Prostate gland (tissue), 2 donors: ENCODE measurements around the gene ASB8. TPM values are rescaled to one million over a fixed set of nuclear protein-coding genes. Genes with fewer than 3 reads are reported as not detected.

ENCODE experiments used
- DNase-seq: peaks from one replicate; pipeline ENCODE4 v3.0.0-alpha.2; 2019; ENCODE audit warnings: low spot score
- H3K27ac ChIP-seq, 2 donors: fragments of 200-600 bp; sonication (generic); 2 replicates each; pipeline ENCODE4 v1.5.1; 2017 to 2019
- H3K27me3 ChIP-seq: fragments of 200-600 bp; sonication (generic); replicated peaks from 2 replicates; pipeline ENCODE4 v1.5.1; 2019; ENCODE audit not compliant: insufficient read depth
- H3K36me3 ChIP-seq, 2 donors: fragments of 200-600 bp; sonication (generic); 1 replicate in 1 of 2; 2 replicates in 1 of 2; pipeline versions ENCODE4 v1.5.1 to v1.8.1; 2017 to 2019
- H3K4me1 ChIP-seq: fragments of 200-600 bp; sonication (generic); replicated peaks from 2 replicates; pipeline ENCODE4 v1.5.1; 2019
- H3K4me3 ChIP-seq, 2 donors: fragments of 200-600 bp; sonication (generic); 2 replicates each; pipeline ENCODE4 v1.5.1; 2017 to 2019
- H3K9me3 ChIP-seq: fragments of 200-600 bp; sonication (generic); 2 replicates; pipeline ENCODE4 v1.5.1; 2017
- POLR2A ChIP-seq: fragments of 450-650 bp; IDR thresholded peaks from one replicate; pipeline ENCODE4 v1.6.1; 2016; ENCODE audit warnings: antibody characterized with exemption, mild to moderate bottlenecking
- POLR2AphosphoS5 ChIP-seq: sonication (generic); formaldehyde crosslinking; IDR thresholded peaks from one replicate; pipeline ENCODE4 v1.6.1; 2017; ENCODE audit warnings: antibody characterized with exemption
- WGBS: methylation state at CpG from one replicate; pipeline ENCODE4 v1.1.5; 2018; 5-methylcytosine and 5-hydroxymethylcytosine counted together
- intact Hi-C: fragments of 100-400 bp; cut with DNase I; formaldehyde crosslinking; loops from one replicate; pipeline ENCODE4 v1.14.2; 2022
- total RNA-seq, 2 donors: library from RNA; depleted of rRNA; stranded (reverse); fragments of >200 nt; gene quantifications; one replicate each; pipeline ENCODE4 v1.1.0, GENCODE V29; 2016
- TF ChIP-seq, protein P1 (sequence below), 4 experiments: fragments of 200-600 bp in 2 of 4; fragments of 450-650 bp in 2 of 4; sonication (generic) in 2 of 4; IDR thresholded peaks; 1 replicate in 3 of 4; 2 replicates in 1 of 4; pipeline ENCODE4 v1.5.1; 2016 to 2019; ENCODE audit warnings: antibody characterized with exemption in 4 of 4, mild to moderate bottlenecking in 2 of 4, moderate library complexity in 2 of 4

ASB8 gene
- total RNA-seq, 2 donors from 2014 or later = 38.8 to 43.2 TPM

DNA sequence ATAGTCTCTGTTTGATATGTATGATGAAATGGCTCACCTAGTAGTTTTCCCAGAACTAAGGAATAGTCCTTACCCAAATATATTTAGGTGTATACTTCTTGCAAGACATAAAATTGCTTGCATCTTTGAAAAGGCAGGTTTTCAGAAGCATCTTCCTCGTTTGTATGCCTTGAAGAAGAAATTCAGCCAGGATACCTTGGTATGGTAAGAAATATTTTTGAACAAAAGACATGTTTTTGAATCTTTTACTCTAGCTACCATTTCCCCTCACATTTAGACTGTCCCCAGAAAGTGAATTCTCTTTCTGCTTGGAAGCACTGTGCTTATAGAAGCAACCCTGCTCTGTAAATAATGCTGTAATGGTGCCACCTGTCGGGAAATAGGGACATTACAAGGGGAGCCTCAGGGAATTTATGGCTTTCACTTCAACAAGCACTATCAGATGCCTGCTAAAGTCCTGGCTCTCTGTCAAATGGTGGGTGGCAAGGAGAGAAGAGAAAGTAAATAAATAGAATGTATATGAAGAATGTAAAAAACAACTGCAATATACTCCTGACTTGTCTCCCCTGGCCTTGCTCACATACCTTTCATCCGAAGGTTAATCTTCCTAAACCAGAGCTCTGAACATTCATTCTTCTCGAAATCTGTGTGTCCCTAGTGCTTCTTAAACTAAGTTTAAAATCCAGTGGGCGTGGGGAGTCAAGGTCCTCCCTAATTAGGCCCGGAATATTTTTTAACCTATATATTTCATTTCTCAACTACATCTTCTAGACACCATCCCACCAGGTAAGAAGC lies 32.2 kb upstream of the ASB8 start:
- Histone ChIP-seq H3K4me1 (no peaks in the 10 kb centered on the region), H3K27me3 (peaks cover 4% of the 10 kb centered on the region), H3K9me3 (no peaks in the 10 kb centered on the region), H3K36me3 (no peaks in the 10 kb centered on the region), H3K27ac (no peak overlapping the region), H3K4me3 (no peak overlapping the region)
- TF ChIP-seq, protein P1, sequence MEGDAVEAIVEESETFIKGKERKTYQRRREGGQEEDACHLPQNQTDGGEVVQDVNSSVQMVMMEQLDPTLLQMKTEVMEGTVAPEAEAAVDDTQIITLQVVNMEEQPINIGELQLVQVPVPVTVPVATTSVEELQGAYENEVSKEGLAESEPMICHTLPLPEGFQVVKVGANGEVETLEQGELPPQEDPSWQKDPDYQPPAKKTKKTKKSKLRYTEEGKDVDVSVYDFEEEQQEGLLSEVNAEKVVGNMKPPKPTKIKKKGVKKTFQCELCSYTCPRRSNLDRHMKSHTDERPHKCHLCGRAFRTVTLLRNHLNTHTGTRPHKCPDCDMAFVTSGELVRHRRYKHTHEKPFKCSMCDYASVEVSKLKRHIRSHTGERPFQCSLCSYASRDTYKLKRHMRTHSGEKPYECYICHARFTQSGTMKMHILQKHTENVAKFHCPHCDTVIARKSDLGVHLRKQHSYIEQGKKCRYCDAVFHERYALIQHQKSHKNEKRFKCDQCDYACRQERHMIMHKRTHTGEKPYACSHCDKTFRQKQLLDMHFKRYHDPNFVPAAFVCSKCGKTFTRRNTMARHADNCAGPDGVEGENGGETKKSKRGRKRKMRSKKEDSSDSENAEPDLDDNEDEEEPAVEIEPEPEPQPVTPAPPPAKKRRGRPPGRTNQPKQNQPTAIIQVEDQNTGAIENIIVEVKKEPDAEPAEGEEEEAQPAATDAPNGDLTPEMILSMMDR (IDR thresholded peaks at IDR 0.05) = peak; percentile 46 to 80 (median 60)
- peak; percentile 9 for TF ChIP-seq POLR2AphosphoS5
- no peak for TF ChIP-seq POLR2A
- 41% methylated on average over 6 of the region's 6 CpGs for WGBS
- peak; percentile 60 for DNase-seq
- intact Hi-C loops = no loop called here

DNA sequence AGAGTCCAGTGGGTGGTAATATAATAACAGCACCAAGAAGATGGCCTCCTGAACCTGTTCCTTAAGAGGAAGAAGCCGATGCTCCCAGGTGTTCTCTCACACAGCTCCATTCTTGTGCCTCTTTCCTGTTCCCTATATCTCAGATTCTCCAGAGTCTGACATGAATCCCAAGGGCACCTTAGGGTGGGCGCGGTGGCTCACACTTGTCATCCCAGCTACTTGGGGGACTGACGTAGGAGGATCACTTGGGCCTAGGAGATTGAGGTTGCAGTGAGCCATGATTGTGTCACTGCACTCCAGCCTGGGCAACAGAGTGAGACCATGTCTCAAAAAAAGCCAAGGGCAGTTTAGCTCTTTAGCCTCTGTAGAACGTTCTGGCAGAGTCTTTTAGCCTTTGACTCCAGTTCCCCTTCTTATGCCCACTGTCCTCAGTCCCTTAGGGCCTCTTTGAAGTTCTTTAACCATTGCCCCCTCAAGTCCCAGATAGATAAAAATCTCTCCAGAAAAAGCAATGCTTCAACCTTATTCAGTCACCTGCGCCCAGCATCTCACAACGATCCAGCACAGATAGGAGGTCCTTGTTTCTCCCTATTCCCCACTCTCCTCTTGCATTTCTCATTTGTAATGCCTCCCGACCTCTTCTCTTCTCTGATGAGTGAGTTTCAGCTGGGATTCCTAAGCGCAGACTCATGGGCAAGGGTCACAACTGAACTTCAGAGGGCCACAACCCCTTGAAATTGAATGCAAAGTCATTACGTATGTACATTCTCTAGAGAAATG lies 30.8 kb upstream of the ASB8 start:
- H3K4me1 ChIP-seq = no peaks in the 10 kb centered on the region
- DNase-seq = no peak
- no peaks in the 10 kb centered on the region for H3K36me3 ChIP-seq
- no peaks in the 10 kb centered on the region for H3K9me3 ChIP-seq
- H3K27ac ChIP-seq = no peak overlapping the region
- WGBS = 88% methylated on average over 10 of the region's 10 CpGs
- H3K4me3 ChIP-seq = no peak overlapping the region
- intact Hi-C loops = no loop called here
- H3K27me3 ChIP-seq = peaks cover 13% of the 10 kb centered on the region
- TF ChIP-seq POLR2A (no peak), POLR2AphosphoS5 (no peak)
- TF ChIP-seq, protein P1 (IDR thresholded peaks at IDR 0.05) = no peak

DNA sequence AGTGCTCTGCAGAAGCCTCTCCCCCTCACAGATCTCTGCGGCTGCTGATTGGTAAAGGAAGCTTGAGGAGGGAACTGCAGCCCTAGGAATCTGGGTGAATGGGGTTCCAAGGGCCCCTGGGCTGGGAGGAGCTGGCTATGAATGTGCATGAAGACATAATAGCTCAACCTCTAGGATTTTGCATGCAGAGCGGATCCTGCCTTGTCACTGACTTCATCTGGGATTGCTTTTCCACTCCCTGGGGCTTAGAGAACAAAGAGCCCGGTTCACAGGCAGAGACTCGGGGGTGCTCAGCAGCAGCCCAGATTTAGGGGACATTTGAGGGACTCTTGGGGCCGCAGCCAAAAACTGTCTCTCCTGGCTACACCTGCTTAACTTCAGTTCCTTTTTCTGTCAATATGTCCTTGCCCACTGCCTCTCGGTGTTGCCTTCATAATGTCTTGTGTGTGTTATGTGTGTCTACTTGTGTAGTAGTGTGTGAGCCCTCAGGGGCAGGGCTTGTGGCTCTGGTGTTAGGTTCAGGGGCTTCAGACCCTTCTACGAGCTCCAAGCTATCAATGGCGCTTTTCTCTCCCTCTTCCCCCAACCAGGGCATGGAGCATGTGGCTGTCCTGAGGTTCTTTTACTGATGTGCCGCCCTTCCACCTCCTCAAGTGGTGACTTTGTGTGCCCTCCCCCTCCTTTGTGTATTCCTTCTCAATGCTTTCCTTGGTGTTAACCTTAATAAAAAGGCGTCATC lies 28.0 kb upstream of the ASB8 start:
- WGBS = 70% methylated on average over 10 of the region's 10 CpGs
- no peak overlapping the region for H3K4me3 ChIP-seq

DNA sequence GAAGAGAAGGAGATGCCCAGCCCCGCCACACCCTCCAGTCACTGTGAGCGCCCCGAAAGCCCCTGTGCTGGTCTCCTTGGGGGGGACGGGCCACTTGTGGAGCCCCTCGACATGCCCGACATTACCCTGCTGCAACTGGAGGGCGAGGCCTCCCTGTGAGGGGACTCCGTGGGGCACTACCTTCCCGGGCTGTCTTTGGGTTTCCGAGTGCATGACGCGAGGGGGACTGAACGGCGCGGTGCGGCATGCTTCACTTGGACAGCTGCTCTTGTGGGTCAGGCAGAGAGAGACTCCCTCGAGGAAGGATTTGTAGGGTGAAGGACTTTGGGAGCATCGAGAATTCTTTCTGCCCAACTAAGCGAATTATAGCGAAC lies 27.2 kb upstream of the ASB8 start:
- no peak for DNase-seq
- Histone ChIP-seq H3K27ac (no peak overlapping the region), H3K9me3 (no peaks in the 10 kb centered on the region), H3K4me3 (peak overlapping the region; percentile 34 to 40), H3K4me1 (no peaks in the 10 kb centered on the region), H3K36me3 (no peaks in the 10 kb centered on the region), H3K27me3 (peaks cover 18% of the 10 kb centered on the region)
- intact Hi-C loops = no loop called here
- TF ChIP-seq POLR2A = no peak
- no peak for TF ChIP-seq POLR2AphosphoS5
- TF ChIP-seq, protein P1 (IDR thresholded peaks at IDR 0.05) = no peak
- WGBS = 11% methylated on average over 20 of the region's 20 CpGs

More for the DNA sequence above, 28.0 kb upstream of the ASB8 start:
- TF ChIP-seq POLR2AphosphoS5 = no peak
- TF ChIP-seq, protein P1 (IDR thresholded peaks at IDR 0.05) = no peak
- TF ChIP-seq POLR2A = no peak
- H3K9me3 ChIP-seq = no peaks in the 10 kb centered on the region
- no peaks in the 10 kb centered on the region for H3K36me3 ChIP-seq
- no peaks in the 10 kb centered on the region for H3K4me1 ChIP-seq
- no peak overlapping the region for H3K27ac ChIP-seq
- no peak for DNase-seq
- peaks cover 18% of the 10 kb centered on the region for H3K27me3 ChIP-seq
- intact Hi-C loops = no loop called here
